GM18873 (cell line): ENCODE results near the gene GRAMD2A.

Experiments
- ATAC-seq: cut with Tn5 transposase; IDR thresholded peaks from one replicate; pipeline ENCODE4 v1.9.1; 2021; ENCODE audit warnings: mild to moderate bottlenecking, moderate library complexity, moderate number of reproducible peaks; ENCODE audit not compliant: unreplicated experiment, low FRiP score

Gene GRAMD2A

DNA sequence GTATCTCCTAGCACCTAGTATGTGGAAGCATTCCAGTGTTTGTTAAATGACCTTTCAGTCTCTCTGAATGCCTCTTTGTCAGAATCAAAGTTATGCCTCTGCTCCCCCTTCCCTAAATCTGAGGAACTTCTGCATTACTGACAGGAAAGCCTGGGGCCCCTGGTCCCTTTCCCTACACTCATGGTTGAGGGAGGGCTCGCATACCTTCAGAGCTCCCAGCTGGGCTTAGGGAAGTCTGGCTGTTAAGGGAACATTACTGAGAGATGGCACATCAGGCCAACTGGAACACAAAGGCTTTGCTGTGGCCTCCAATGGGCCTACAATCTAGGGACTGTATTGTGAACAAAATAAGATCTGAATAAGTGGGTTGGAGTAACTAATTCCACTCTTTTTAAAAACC lies 23.1 kb upstream of the GRAMD2A start:
- ATAC-seq: no peak

DNA sequence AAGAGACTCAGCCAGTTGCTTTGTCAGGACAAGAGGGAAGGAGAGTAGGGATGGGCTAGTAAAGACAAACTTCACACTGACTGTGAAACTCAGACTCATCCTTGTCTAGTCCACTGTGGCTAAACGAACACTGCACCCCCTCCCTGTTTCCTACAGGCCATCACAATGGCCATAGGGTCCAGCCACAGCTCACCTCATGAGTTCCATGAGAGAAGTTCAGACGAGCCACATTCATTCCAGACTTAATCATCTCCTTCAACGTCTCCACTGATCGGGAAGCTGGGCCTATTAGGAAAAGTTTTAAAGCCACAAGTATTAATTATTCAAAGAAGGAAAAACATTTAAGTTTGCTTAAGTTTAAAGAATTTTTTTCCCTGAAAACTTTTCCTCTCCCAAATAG lies 19.6 kb upstream of the GRAMD2A start:
- ATAC-seq: no peak

DNA sequence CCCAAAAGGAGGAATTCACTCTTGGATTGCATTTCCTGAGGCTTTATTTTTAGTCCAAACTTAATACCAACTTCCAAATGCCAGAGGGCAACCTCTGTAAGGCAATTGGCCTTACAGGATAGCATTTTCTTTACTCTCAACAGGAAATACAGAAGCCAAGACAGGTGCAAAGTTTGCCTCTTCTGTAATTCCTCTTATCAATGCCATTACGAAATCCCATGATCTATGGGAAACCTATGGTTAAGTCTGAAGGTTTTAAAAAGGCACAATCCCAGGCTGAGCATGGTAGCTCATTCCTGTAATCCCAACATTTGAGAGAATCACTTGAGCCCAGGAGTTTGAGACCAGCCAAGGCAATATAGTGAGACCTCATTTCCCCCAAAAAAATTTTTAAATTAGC lies 18.5 kb upstream of the GRAMD2A start:
- ATAC-seq: no peak

DNA sequence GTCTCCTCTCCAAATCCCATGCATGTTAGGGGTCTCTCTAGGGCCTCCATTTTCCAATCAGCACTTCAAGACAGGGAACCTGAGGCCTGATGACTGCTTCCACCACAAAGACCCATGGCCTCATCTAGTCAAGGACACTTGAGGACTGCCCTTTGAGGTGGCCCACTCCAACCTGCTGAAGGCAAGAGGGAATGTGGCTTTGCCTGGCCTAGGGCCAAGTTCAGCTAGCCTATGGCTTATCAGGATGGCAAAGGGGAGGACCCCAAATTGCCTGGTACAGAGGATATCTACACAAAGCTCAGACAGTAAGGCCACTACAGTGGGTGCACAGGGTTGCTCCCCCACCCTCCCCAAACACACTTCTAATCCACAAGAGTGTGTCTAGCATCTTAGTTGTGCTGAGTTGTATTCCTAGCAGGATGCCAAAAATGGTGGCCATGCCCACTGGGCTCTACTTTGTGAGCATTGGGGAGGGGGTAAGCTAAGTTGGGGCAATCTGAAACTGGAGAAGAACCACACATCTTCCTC lies 10.0 kb upstream of the GRAMD2A start:
- no peak for ATAC-seq

DNA sequence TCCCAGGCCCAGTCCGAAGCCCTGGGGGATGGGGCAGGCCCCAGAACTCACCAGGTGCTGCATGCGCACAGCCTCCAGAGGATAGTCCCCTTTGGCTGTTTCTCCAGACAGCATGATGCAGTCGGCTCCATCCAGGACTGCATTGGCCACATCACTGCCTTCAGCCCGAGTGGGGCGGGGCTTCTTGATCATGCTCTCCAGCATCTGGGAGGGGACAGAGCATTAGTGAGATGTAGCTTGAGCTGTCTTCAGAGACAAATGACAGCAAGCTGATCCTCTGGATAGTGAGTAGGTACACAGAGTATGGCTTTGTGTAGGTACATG lies 9.1 kb upstream of the GRAMD2A start:
- ATAC-seq: no peak

DNA sequence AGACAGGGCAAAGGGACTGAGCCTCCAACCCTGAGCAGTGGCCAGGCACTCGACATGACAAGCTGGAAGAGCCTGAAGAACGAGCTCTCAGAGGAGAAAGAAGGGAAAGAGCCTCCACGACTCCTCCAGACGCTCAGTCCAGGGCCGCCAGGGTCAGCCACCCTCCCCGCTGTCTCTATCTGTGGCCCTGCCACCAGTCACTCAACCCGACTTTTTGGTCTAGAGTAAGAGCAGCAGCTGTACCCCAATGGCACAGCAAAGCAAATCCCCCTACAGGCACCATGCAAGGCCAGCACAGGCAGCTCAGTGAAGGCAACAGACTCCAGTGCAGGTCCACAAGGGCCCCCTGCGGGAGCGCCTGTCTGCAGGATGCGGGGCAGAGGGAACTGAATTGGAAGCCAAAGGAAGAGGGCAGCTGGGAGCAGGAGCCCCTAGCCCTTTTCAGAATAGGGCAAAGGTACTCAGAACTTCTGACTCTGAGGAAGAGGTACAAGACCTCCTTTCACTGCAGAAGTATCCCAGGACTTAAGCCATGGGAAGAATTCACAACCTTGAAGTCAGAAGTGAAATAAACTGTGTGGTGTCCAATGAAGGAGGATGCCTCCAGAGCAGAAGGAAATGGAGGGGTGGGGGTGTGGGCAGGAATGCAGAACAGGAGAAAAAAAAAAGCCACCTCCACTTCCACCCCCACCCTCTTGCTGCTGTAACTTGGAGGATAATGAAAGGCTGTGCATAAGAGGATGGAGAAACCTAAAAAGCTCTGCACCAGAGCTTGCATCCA lies 8.5 kb upstream of the GRAMD2A start:
- no peak for ATAC-seq

DNA sequence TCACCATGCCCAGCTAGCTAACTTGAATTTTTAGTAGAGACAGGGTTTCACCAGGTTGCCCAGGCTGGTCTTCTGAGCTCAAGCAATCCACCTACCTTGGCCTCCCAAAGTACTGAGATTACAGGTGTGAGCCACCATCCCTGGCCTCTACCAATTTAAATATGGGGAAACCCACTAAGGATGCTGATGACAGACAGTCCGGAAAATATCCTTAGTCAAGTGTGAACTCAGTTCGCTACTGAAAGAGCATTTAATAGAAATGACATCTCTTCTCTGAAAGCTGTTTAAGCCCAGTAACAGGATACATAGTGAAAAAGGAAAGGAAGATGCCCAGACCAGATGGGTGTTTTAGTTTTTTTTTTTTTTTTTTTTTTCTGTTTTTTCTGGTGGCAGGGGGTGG lies 7.7 kb upstream of the GRAMD2A start:
- no peak for ATAC-seq

DNA sequence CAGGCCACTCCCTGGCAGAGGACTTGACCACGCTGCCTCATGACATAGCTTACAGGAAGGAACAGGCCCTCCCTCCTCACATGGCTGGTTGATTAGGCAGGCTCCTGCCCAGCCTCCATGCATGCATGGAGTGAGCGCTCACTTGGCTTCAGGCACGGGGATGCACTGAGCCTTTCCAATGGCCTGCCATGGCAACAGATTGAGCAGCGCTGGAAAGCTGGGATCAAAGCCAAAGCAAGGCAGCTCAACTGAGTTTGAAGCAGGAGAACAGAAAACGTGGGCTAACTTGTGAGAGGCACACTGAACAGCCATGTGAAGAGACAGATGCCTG lies 5.9 kb upstream of the GRAMD2A start:
- no peak for ATAC-seq

DNA sequence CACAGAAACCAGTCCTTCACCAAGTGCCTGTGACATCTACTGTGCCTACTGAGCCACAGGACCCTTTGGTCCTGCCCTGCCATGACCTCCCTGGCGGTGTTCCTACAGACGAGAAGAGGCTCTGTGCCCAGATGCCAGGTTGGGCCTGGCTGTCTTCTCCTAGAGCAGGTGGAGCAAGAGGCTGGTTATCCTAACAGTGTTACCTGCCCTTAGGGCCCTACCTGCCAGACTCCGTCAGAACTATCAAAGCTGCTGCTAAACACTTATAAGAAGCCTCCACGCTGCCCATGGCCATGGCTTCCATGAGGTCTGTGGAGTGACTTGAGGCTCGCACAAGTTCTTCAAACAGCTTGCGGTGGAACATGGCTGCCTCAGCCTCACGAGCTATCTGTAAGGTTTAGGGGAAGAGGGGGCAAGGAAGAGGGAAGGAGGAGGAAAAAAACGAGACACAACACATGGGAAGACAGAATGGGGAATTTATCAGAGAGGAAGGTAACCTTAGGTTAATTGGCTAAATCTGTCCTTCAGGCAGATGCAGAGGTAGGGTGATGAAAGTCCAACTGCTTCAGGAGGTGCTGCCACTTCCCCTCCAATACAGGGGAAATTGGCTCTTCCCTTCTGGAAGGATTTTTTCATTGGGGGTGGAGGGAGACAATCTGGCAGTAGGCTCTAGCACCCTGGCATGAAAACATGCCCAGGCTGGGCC lies 5.4 kb upstream of the GRAMD2A start:
- ATAC-seq: no peak

DNA sequence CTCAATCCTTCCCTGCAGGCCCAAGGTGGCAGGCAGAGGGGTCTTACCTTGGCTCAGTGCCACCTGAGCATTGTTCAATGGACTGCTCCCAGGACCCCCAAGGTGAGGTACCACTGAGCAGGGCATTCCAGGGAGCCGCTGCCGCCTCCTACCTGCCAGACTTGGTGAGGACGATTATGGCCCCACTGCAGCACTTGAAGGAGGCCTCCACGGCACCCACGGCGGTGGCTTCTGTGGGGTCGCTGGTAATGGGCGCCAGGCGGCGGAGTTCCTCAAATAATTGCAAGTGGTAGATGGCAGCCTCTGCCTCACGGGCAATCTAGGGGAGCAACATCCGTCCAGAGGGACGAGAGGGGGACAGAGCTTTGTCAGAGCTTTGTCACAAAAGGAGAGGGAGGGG lies 4.7 kb upstream of the GRAMD2A start:
- ATAC-seq: no peak

DNA sequence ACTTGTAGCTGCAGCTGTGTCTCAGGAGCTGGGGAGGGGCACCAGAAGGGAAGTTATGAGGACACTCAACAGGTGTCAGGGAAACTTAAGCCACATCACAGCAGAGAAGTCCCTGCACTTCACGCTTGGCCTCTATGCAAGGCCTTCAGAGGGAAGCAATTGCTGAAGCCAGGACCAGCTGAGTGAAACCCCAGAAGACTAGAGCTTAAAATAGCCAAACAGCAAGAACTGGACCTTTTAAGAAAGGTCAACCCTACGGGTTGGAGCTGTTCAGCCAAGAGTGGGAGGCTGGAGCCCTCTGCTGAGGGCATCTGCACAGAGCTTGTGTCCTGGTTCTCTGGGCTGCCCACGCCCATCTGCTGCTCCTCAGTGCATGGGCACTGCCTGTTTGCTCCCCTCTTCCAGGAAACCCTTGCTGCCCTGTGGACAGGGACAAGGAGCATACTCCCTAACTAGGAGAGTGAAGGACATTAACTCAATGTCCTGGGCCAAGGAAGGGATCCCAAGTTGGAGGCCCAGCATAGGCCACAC lies 3.9 kb upstream of the GRAMD2A start:
- ATAC-seq: no peak

DNA sequence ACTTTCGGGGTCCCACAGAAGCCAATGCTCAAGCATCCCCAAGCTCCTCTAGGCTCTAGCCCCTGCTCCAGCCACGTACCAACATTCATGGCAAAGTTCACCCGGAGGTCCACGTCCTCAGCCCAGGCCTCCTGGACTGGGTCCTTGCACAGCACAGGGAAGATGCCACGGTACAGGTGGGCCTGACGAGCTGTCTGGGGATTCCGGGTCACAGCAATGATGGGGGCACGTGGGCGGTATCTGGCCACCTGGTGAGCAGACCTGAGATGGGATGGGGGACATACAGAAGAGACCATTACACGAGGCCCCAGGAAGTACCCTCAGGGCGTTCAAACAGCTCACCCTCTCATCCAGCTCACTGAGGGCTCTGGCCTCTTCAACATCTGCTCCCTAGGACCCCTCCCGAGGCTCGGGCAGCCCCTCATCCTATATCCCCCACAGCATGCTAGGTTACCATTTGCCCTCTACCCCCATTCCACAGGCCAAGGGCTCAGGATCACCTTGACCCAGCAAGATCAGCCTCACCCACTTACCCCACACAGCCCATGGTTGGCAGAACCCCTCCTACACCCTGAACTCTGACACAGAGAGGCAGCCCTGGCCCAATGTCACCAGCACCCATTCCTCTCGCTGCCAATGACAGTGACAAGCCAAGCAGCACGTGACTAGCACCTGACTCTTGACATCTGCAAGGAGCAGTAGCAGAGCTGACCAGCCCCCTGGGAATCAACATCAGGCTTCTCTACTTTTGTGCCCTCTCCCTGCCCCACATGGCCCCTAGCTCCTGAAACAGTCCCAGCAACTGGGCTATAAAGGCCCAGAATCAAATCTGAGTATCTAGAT lies 3.0 kb upstream of the GRAMD2A start:
- no peak for ATAC-seq

DNA sequence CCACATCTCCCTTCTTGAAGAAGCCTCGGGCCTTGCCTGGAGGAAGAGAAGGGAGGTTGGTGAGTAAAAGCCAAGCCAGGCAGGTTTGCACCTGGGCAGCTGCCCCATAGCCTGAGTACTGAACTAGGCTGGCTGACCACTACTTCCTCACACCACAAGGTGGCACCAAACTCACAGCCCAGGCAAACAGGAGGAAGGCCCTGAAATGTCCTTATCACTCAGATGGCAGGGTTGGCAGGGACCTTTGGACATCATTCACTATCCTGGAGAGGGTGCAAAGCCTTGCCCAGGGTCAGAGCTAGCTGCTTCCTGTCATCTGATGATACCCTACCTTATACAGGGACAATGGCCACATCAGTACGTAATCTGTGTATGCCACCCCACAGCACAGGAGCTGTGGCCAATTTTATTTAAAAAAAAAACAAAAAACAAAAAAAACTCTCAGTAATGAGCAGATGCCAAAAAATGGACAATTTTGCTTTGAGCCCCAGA lies 2.2 kb upstream of the GRAMD2A start:
- ATAC-seq: no peak

DNA sequence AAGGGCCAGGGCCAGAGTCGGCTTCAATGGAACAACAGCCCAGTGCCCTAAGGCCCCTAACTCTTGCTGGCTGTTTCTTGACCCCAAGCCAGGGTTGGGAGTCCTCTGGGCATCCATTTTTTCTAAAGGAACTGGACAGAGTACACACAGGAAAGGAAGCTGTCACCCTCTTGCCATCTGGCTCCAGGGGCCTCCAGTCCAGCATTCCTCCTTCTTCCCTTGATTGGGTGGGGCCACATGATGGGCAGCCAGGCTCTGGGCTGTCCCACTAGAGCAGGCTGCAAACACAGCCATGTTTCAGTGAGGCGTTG lies 1.6 kb upstream of the GRAMD2A start:
- ATAC-seq: no peak

DNA sequence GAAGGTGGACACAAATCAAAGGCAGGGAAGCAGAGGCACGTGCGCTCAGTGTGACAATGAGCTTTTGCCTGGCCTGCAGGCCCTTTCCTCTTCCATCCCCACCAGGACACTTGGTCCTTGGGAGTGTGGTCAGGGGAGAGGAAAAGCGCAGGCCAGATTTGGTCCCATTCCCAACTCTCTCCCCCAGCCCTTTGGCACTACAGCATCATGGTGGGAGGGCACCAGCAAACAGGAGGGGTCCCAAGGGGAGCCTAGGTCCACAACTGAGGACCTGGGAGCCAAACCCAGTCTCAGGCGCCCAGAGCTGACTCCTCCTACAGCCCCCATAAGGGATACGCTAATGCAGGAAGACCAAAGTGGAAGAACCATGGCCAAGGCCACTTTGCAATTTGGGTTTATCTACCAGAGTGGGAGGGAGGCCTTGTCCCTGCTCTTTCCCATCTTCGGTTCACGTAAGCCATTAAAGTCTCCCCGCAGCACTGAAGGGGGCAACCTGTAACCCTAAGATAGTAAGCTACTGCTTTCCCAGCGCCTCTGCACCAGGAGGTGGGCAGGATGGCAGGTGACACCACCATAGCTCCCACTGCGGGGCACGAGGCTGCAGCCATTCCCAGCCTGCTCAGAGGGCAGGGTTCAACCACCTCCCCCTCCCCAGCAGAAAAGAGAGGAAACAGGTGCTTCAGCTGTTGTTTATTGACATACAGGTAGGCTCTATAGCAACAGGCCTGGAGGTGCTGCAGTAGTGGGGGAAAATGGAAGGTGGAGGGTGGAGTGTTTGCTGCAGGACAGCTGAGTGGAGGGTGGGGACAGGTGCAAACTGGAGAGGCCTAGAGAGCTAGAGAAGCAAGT lies 993 bp upstream of the GRAMD2A start:
- no peak for ATAC-seq

DNA sequence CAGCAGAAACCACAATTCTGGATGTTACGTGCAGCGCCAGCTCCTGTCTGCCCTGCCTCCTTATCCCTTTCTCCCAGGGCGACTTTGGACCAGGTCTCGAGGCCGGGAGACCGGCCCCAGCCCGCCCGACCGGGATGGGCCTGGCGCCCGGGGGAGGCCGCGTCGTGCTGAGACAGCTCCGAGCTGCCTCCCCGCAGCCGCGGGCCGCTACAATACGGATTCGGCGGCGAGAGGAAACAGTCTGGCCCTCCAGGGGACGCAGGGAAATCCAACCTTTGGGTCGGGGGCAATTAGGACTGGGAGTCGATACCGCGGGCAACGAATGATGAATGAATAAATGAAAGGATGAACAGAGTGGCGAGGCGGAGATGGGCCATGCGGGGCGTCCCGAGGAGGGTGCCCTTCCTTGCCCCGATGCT lies 537 bp downstream of the GRAMD2A start:
- ATAC-seq: no peak

DNA sequence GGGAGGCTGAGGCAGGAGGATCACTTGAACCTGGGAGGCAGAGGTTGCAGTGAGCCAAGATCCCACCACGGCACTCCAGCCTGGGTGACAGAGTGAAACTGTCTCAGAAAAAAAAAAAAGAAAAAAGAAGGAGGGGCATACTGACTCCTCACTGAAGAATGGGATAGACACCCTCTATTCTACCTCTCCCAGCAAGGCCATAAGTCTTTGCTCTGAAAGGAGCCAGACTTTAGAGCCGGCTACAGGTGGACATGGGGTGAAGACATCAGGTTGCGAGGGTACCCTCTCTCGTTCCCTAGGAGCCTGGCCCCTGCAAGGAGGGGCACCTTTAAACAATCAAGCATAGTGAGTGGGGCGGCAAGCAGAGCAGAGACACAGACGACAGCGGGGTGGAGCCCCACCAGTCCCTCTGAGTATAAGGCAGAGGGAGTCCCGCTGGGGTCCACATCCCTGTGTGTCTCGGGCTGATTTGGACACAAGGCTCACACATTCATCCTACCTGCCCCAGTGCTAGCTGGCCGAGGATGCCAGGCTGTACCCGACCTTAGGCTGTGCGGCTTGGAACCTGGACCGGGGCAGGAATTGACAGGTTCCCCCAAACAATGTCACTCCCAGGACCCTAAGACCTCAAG lies 1.1 kb downstream of the GRAMD2A start:
- no peak for ATAC-seq

DNA sequence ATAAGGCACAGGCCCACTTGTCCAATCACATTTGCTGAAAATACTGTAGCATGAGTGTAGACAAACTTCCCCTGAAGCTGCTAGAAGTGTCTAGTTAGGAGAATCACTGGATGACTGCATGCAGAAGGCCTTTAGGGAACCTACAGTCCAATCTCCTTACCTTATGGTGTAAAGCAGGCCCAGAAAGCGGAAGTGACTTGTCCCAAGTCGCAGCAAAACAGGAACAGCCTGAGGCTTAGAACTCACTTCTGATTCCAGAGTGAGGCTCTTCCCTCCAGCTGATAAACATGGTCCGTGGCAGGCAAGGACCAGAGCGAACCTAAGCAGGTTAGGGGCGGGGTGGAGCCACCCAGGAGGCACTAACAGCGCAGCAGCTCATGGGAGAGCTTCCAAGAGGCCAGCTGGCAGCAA lies 2.5 kb downstream of the GRAMD2A start:
- no peak for ATAC-seq

DNA sequence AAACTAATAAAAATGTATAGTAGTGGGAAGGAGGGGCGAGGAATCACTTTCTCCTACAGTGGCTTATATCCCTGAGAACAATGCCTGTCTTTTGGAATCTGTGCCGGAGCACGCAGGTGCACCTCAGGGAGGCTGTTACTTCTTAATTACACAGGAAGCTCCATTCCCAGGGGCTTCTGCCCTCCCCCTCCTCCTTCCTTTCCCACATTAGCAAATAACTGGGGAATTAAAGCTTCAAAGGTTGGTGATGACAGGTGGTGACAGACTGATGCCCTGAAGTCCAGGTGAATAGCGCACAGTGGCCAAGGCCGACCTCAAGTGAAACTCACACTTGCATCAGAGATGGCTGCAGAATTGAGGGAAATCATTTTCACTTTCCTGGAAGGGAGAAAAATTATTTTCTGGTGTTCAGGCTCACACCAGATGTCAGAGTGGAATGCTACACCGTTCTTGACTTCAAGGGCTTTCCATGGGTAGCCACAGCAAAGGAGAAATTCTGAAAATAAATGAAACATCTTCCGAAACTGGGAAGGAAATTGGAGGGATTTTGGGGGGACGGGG lies 3.7 kb downstream of the GRAMD2A start:
- no peak for ATAC-seq
